Gastroesophageal sphincter (tissue), 3 donors: ENCODE results near the gene ALKBH8.

ENCODE experiments used
- CTCF ChIP-seq, 4 experiments: fragments of 200-600 bp in 2 of 4; fragments of 450-650 bp in 2 of 4; sonication (generic) in 1 of 4; IDR thresholded peaks; one replicate each; pipeline ENCODE4 v1.5.1; 2017 to 2019; ENCODE audit warnings: antibody characterized with exemption in 4 of 4, mild to moderate bottlenecking in 2 of 4, moderate library complexity in 2 of 4
- EP300 ChIP-seq: sonication (generic); formaldehyde crosslinking; IDR thresholded peaks from one replicate; pipeline ENCODE4 v1.6.1; 2017; ENCODE audit warnings: antibody characterized with exemption, mild to moderate bottlenecking
- POLR2A ChIP-seq, 2 donors: fragments of 450-650 bp; IDR thresholded peaks; one replicate each; pipeline ENCODE4 v1.6.1; 2017; ENCODE audit warnings: antibody characterized with exemption in 2 of 2, mild to moderate bottlenecking in 2 of 2, moderate library complexity in 1 of 2
- POLR2AphosphoS5 ChIP-seq: sonication (generic); formaldehyde crosslinking; IDR thresholded peaks from one replicate; pipeline ENCODE4 v1.6.1; 2017; ENCODE audit warnings: antibody characterized with exemption

- TF ChIP-seq CTCF (IDR thresholded peaks at IDR 0.05) (no peak), POLR2A (IDR thresholded peaks at IDR 0.05) (no peak), EP300 (no peak), POLR2AphosphoS5 (no peak)
These were observed 21.9 kb upstream of the ALKBH8 start for GRCh38 chr11:107587306-107587979.
